ENCODE measurements around the gene CLDN19. TPM values are rescaled to one million over a fixed set of nuclear protein-coding genes. Genes with fewer than 3 reads are reported as not detected.
A peak's percentile ranks its signal among the peaks of the same experiment; 100 is the strongest.
"Not testable (repeated sequence)": the region's sequence is repeated elsewhere in the genome, so short reads cannot be mapped to it uniquely, and the experiment has no call there.

CLDN19 gene
- total RNA-seq, 1 experiment from 2014 or later: not detected

DNA sequence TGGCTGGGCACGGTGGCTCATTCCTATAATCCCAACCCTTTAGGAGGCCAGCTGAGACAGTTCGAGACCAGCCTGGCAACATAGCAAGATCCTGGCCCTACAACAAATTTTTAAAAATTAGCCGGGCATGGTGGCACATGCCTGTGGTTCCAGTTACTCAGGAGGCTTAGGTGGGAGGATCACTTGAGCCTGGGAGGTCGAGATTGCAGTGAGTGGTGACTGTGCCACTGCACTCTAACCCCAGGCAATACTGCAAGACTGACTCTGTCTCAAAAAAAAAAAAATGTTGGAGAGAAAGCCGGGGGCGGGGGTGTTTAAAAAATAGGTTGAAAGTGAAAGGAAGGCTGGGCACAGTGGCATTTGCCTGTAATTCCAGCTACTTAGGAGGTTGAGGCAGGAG lies 16.5 kb downstream of the CLDN19 start:
- CTCF ChIA-PET: no interaction called here
- DNase-seq (ENCODE audit: unreplicated experiment): peak; percentile 21

GRCh38 chr1:42722403-42722802 lies 17.6 kb downstream of the CLDN19 start:
- POLR2A ChIA-PET; CTCF ChIA-PET; BruUV-seq (replicated peaks); H3K27me3 Mint-ChIP-seq (ENCODE audit: insufficient read depth, unreplicated experiment); H3K4me3 Mint-ChIP-seq (ENCODE audit: unreplicated experiment); DNase-seq (ENCODE audit: unreplicated experiment); H3K4me1 Mint-ChIP-seq (ENCODE audit: insufficient read depth, unreplicated experiment); H3K9me3 Mint-ChIP-seq (ENCODE audit: unreplicated experiment): not testable (repeated sequence)
- Mint-ChIP-seq H3K27ac (ENCODE audit: low read depth, unreplicated experiment) (peak overlapping the region; percentile 61), H3K36me3 (ENCODE audit: insufficient read depth, unreplicated experiment) (peaks cover 16% of the 10 kb centered on the region)
- intact Hi-C loops (cut with micrococcal nuclease): loop anchor here (10.0 kb wide), 1 partner anchor 378 kb away; no protein-coding TSS in a partner anchor

More for the DNA sequence above, 16.5 kb downstream of the CLDN19 start:
- Mint-ChIP-seq H3K9me3 (ENCODE audit: unreplicated experiment) (no peaks in the 10 kb centered on the region), H3K27me3 (ENCODE audit: insufficient read depth, unreplicated experiment) (no peaks in the 10 kb centered on the region), H3K4me3 (ENCODE audit: unreplicated experiment) (no peak overlapping the region), H3K36me3 (ENCODE audit: insufficient read depth, unreplicated experiment) (peaks cover 11% of the 10 kb centered on the region), H3K4me1 (ENCODE audit: insufficient read depth, unreplicated experiment) (peaks cover 9% of the 10 kb centered on the region), H3K27ac (ENCODE audit: low read depth, unreplicated experiment) (no peak overlapping the region)
- TF ChIP-seq, protein P1, sequence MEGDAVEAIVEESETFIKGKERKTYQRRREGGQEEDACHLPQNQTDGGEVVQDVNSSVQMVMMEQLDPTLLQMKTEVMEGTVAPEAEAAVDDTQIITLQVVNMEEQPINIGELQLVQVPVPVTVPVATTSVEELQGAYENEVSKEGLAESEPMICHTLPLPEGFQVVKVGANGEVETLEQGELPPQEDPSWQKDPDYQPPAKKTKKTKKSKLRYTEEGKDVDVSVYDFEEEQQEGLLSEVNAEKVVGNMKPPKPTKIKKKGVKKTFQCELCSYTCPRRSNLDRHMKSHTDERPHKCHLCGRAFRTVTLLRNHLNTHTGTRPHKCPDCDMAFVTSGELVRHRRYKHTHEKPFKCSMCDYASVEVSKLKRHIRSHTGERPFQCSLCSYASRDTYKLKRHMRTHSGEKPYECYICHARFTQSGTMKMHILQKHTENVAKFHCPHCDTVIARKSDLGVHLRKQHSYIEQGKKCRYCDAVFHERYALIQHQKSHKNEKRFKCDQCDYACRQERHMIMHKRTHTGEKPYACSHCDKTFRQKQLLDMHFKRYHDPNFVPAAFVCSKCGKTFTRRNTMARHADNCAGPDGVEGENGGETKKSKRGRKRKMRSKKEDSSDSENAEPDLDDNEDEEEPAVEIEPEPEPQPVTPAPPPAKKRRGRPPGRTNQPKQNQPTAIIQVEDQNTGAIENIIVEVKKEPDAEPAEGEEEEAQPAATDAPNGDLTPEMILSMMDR (IDR thresholded peaks at IDR 0.05; ENCODE audit: unreplicated experiment): no peak
- intact Hi-C loops (cut with micrococcal nuclease): loop anchor here (10.0 kb wide), 1 partner anchor 379 kb away; no protein-coding TSS in a partner anchor
- no TSS peak for BruUV-seq (replicated peaks)
- POLR2A ChIA-PET: interaction anchor here (0.7 kb wide), 1 partner anchor 42 kb away, joined by 7 read pairs; no protein-coding TSS in a partner anchor

DNA sequence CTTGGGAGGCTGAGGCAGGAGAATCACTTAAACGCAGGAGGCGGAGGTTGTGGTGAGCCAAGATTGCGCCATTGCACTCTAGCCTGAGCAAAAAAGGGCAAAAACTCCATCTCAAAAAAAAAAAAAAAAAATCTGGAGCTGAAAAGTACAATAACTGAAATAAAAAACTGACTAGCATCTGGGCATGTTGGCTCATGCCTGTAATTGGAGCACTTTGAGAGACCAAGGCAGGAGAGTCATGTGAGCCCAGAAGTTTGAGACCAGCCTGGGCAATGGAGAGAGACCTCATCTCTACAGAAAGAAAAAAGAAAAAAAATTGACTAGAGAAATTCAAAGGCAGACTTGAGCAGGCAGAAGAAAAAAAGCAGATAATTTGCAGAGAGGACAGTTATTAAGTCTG lies 18.1 kb downstream of the CLDN19 start:
- peak overlapping the region; percentile 61 for H3K27ac Mint-ChIP-seq (ENCODE audit: low read depth, unreplicated experiment)
- TF ChIP-seq, protein P1 (IDR thresholded peaks at IDR 0.05; ENCODE audit: unreplicated experiment): no peak
- peaks cover 19% of the 10 kb centered on the region for H3K36me3 Mint-ChIP-seq (ENCODE audit: insufficient read depth, unreplicated experiment)
- H3K4me1 Mint-ChIP-seq (ENCODE audit: insufficient read depth, unreplicated experiment): peaks cover 9% of the 10 kb centered on the region
- no TSS peak for BruUV-seq (replicated peaks)
- H3K4me3 Mint-ChIP-seq (ENCODE audit: unreplicated experiment): no peak overlapping the region
- ChIA-PET POLR2A (interaction anchor here (0.7 kb wide), 1 partner anchor 46 kb away, joined by 4 read pairs; no protein-coding TSS in a partner anchor), CTCF (no interaction called here)
- DNase-seq (ENCODE audit: unreplicated experiment): peak; percentile 36
- H3K9me3 Mint-ChIP-seq (ENCODE audit: unreplicated experiment): no peaks in the 10 kb centered on the region
- H3K27me3 Mint-ChIP-seq (ENCODE audit: insufficient read depth, unreplicated experiment): no peaks in the 10 kb centered on the region
- intact Hi-C loops (cut with micrococcal nuclease): loop anchor here (10.0 kb wide), 1 partner anchor 377 kb away; no protein-coding TSS in a partner anchor

DNA sequence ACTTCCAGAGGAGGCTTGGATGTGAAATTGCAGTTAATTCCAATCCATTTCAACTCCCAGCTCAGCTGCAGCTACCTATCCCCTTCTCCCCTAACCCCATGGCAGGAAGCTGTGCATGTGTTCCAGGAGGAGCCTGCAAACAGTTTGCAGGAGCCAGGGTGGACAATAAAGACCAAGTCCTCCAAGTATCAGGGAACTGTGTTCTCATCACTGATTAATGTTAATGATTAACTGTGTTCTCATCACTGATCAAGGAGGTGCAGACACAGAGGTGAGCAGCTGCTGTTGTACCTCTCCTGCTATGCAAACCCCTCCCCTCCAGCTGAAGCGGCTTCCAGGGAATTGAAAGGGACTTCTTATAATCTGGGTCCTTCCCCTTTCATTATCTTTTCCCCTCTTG lies 19.2 kb downstream of the CLDN19 start:
- CTCF ChIA-PET: interaction anchor here (0.6 kb wide), 1 partner anchor 376 kb away, joined by 4 read pairs; no protein-coding TSS in a partner anchor
- TF ChIP-seq, protein P1 (IDR thresholded peaks at IDR 0.05; ENCODE audit: unreplicated experiment): no peak

DNA sequence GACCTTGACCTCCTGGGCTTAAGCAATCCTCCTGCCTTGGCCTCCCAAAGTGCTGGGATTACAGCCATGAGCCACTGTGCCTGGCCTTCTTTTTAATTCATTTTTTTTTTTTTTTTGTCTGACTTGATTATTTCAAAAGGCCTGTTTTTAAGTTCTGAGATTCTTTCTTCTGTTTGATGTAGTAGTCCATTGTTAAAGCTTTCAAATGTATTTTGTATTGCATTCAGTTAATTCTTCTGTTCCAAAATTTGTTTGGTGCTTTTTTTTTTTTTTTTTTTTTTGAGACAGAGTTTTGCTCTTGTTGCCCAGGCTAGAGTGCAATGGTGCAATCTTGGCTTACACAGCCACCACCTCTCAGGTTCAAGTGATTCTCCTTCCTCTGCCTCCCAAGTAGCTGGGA lies 25.6 kb downstream of the CLDN19 start:
- H3K9me3 Mint-ChIP-seq (ENCODE audit: unreplicated experiment); H3K27me3 Mint-ChIP-seq (ENCODE audit: insufficient read depth, unreplicated experiment); H3K4me1 Mint-ChIP-seq (ENCODE audit: insufficient read depth, unreplicated experiment); H3K4me3 Mint-ChIP-seq (ENCODE audit: unreplicated experiment); BruUV-seq (replicated peaks); DNase-seq (ENCODE audit: unreplicated experiment); H3K27ac Mint-ChIP-seq (ENCODE audit: low read depth, unreplicated experiment); intact Hi-C loops (cut with micrococcal nuclease): not testable (repeated sequence)
- H3K36me3 Mint-ChIP-seq (ENCODE audit: insufficient read depth, unreplicated experiment): peaks cover 71% of the 10 kb centered on the region
- ChIA-PET CTCF (interaction anchor here (1.3 kb wide), 1 partner anchor 33 kb away, joined by 5 read pairs; no protein-coding TSS in a partner anchor), POLR2A (interaction anchor here (0.7 kb wide), 1 partner anchor 17 kb away, joined by 4 read pairs; no protein-coding TSS in a partner anchor)

More for the DNA sequence above, 19.2 kb downstream of the CLDN19 start:
- H3K4me3 Mint-ChIP-seq (ENCODE audit: unreplicated experiment): no peak overlapping the region
- POLR2A ChIA-PET: no interaction called here
- DNase-seq (ENCODE audit: unreplicated experiment): no peak
- no TSS peak for BruUV-seq (replicated peaks)
- no peaks in the 10 kb centered on the region for H3K27me3 Mint-ChIP-seq (ENCODE audit: insufficient read depth, unreplicated experiment)
- H3K36me3 Mint-ChIP-seq (ENCODE audit: insufficient read depth, unreplicated experiment): peaks cover 29% of the 10 kb centered on the region
- H3K4me1 Mint-ChIP-seq (ENCODE audit: insufficient read depth, unreplicated experiment): peaks cover 9% of the 10 kb centered on the region
- H3K27ac Mint-ChIP-seq (ENCODE audit: low read depth, unreplicated experiment): no peak overlapping the region
- intact Hi-C loops (cut with micrococcal nuclease): loop anchor here (10.0 kb wide), 1 partner anchor 376 kb away; no protein-coding TSS in a partner anchor
- H3K9me3 Mint-ChIP-seq (ENCODE audit: unreplicated experiment): no peaks in the 10 kb centered on the region

All from MCF 10A (cell line).